Left cardiac atrium (tissue), 4 donors: ENCODE measurements around the gene COL27A1. TPM values are rescaled to one million over a fixed set of nuclear protein-coding genes. Genes with fewer than 3 reads are reported as not detected.
"Not testable (repeated sequence)": the region's sequence is repeated elsewhere in the genome, so short reads cannot be mapped to it uniquely, and the experiment has no call there.

Source experiments
- ATAC-seq, 2 donors: fragments of 200-7000 bp; cut with Tn5 transposase; one replicate each; pipeline ENCODE4 v1.9.1; 2020; ENCODE audit warnings: mild to moderate bottlenecking in 2 of 2, moderate library complexity in 2 of 2
- DNase-seq: peaks from one replicate; pipeline ENCODE4 v3.0.0-alpha.2; 2020
- intact Hi-C, 2 donors: fragments of 100-400 bp; cut with DNase I; formaldehyde crosslinking; loops; one replicate each; pipeline versions ENCODE4 v1.14.1 to v1.15.1; 2022 to 2023
- total RNA-seq, 2 donors: library from RNA; stranded (reverse); fragmentation: NEBNext Ultra II Directional; extraction: Animal tissue kit (Norgen Biotek cat#: 25700); gene quantifications; one replicate each; pipeline ENCODE4 v1.2.1, GENCODE V29; 2021
- donor health status: DM: no; HTN: yes; CAD: no.
- donor health status: DM: no; HTN: yes; CAD: no; lungs with severe emphysema.
- donor health status: DM: yes; HTN: yes; CAD: no.
- donor health status: Dilated cardiomyopathy.

The COL27A1 gene
- total RNA-seq, 2 donors from 2014 or later, result 7.0 to 9.2 TPM

GRCh38 chr9:114190563-114190905 lies 35.2 kb downstream of the COL27A1 start:
- no peak for ATAC-seq
- no peak for DNase-seq
- intact Hi-C loops, result no loop called here

GRCh38 chr9:114191402-114191801 lies 36.1 kb downstream of the COL27A1 start:
- ATAC-seq, DNase-seq, intact Hi-C loops: not testable (repeated sequence)

- intact Hi-C loops, result no loop called here
- DNase-seq, result no peak
- no peak for ATAC-seq
Observed at GRCh38 chr9:114192539-114192938, 37.2 kb downstream of the COL27A1 start.

- intact Hi-C loops, result no loop called here
- DNase-seq (no peak), ATAC-seq (no peak)
Observed at GRCh38 chr9:114193090-114193489, 37.8 kb downstream of the COL27A1 start.

- intact Hi-C loops, result no loop called here
- DNase-seq (no peak), ATAC-seq (no peak)
Observed at GRCh38 chr9:114196117-114196516, 40.8 kb downstream of the COL27A1 start.

GRCh38 chr9:114196979-114197622 lies 41.8 kb downstream of the COL27A1 start:
- intact Hi-C loops, result no loop called here
- DNase-seq (no peak), ATAC-seq (no peak)

GRCh38 chr9:114198249-114199040 lies 43.1 kb downstream of the COL27A1 start:
- ATAC-seq (no peak), DNase-seq (no peak)
- intact Hi-C loops, result no loop called here

GRCh38 chr9:114200721-114201300 lies 45.5 kb downstream of the COL27A1 start:
- intact Hi-C loops, result no loop called here
- no peak for ATAC-seq
- DNase-seq, result no peak

- ATAC-seq (no peak), DNase-seq (no peak)
- intact Hi-C loops, result no loop called here
Observed at GRCh38 chr9:114202396-114202795, 47.1 kb downstream of the COL27A1 start.

GRCh38 chr9:114202849-114203248 lies 47.5 kb downstream of the COL27A1 start:
- no peak for DNase-seq
- ATAC-seq, result no peak
- intact Hi-C loops, result no loop called here

GRCh38 chr9:114203410-114204140 lies 48.2 kb downstream of the COL27A1 start:
- ATAC-seq (no peak), DNase-seq (no peak)
- intact Hi-C loops, result no loop called here

GRCh38 chr9:114204265-114204664 lies 48.9 kb downstream of the COL27A1 start:
- no peak for DNase-seq
- intact Hi-C loops, result no loop called here
- ATAC-seq, result no peak

GRCh38 chr9:114205171-114206015 lies 50.1 kb downstream of the COL27A1 start:
- no peak for DNase-seq
- ATAC-seq, result peak; percentile 19 to 24
- intact Hi-C loops, result no loop called here

- ATAC-seq (no peak), DNase-seq (no peak)
- intact Hi-C loops, result no loop called here
Observed at GRCh38 chr9:114206221-114206789, 51.0 kb downstream of the COL27A1 start.

- DNase-seq (peak; percentile 62), ATAC-seq (peak; percentile 85 to 93)
- intact Hi-C loops, result no loop called here
Observed at GRCh38 chr9:114207034-114207810, 51.9 kb downstream of the COL27A1 start.

GRCh38 chr9:114207845-114208244 lies 52.5 kb downstream of the COL27A1 start:
- ATAC-seq (no peak), DNase-seq (no peak)
- intact Hi-C loops, result no loop called here

- DNase-seq, result no peak
- no peak for ATAC-seq
- intact Hi-C loops, result no loop called here
Observed at GRCh38 chr9:114209151-114209550, 53.8 kb downstream of the COL27A1 start.

- intact Hi-C loops, result no loop called here
- no peak for DNase-seq
Observed at GRCh38 chr9:114210136-114210535, 54.8 kb downstream of the COL27A1 start.

More at GRCh38 chr9:114210136-114210535, 54.8 kb downstream of the COL27A1 start:
- ATAC-seq, result no peak
